Measurements from ENCODE around the gene CHRNE. TPM values are rescaled to one million over a fixed set of nuclear protein-coding genes. Genes with fewer than 3 reads are reported as not detected.

Gene CHRNE
- total and polyA plus RNA-seq, 2 of the 13 experiments (the other 11 are each of a cell fraction or from before 2014, with no cell fraction given), result 0.53 to 0.59 TPM

DNA sequence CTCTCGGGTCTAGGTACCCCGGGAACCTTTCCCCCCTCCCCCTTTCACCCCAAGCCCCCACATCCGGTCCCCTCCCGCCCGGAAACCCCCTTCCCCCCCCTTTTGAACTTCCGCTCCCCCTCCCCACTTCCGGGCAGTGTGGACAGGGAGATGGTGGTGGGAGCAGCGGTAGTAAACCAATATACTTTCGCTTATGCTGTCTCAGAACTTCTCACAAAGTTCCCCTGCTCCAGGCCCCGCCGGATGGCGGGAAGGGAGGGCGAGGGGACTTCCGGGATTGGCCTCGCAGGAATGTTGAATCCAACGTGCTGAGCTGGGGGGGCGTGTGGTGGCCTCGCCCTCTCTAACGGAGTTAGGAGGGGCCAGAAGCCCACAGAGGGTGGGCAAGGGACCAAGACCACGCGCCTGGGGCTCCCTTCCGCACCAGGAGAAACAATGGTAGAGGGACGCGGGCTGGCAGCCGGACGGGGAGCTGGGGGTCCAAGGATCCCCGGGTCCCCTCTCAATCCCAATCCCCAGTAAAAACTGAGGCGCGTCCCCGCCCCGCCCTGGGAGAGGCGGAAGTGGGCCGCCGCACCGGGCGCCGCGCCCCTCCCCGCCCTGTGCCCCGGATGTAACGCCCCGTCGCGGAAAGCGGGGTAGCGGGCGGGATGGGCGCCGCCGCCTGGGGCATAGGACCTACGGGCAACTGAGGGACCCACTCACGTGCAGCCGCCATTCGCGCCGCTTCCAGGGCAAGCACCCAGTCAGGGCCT lies 44.7 kb upstream of the CHRNE start (continued):
- TF ChIP-seq, protein P1, sequence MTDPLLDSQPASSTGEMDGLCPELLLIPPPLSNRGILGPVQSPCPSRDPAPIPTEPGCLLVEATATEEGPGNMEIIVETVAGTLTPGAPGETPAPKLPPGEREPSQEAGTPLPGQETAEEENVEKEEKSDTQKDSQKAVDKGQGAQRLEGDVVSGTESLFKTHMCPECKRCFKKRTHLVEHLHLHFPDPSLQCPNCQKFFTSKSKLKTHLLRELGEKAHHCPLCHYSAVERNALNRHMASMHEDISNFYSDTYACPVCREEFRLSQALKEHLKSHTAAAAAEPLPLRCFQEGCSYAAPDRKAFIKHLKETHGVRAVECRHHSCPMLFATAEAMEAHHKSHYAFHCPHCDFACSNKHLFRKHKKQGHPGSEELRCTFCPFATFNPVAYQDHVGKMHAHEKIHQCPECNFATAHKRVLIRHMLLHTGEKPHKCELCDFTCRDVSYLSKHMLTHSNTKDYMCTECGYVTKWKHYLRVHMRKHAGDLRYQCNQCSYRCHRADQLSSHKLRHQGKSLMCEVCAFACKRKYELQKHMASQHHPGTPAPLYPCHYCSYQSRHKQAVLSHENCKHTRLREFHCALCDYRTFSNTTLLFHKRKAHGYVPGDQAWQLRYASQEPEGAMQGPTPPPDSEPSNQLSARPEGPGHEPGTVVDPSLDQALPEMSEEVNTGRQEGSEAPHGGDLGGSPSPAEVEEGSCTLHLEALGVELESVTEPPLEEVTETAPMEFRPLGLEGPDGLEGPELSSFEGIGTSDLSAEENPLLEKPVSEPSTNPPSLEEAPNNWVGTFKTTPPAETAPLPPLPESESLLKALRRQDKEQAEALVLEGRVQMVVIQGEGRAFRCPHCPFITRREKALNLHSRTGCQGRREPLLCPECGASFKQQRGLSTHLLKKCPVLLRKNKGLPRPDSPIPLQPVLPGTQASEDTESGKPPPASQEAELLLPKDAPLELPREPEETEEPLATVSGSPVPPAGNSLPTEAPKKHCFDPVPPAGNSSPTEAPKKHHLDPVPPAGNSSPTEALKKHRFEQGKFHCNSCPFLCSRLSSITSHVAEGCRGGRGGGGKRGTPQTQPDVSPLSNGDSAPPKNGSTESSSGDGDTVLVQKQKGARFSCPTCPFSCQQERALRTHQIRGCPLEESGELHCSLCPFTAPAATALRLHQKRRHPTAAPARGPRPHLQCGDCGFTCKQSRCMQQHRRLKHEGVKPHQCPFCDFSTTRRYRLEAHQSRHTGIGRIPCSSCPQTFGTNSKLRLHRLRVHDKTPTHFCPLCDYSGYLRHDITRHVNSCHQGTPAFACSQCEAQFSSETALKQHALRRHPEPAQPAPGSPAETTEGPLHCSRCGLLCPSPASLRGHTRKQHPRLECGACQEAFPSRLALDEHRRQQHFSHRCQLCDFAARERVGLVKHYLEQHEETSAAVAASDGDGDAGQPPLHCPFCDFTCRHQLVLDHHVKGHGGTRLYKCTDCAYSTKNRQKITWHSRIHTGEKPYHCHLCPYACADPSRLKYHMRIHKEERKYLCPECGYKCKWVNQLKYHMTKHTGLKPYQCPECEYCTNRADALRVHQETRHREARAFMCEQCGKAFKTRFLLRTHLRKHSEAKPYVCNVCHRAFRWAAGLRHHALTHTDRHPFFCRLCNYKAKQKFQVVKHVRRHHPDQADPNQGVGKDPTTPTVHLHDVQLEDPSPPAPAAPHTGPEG (CRISPR knock-in tag; IDR thresholded peaks at IDR 0.05), result 0 out of 2 replicates have a peak, but pooled peaks have one; percentile 37
- TF ChIP-seq, protein P2, sequence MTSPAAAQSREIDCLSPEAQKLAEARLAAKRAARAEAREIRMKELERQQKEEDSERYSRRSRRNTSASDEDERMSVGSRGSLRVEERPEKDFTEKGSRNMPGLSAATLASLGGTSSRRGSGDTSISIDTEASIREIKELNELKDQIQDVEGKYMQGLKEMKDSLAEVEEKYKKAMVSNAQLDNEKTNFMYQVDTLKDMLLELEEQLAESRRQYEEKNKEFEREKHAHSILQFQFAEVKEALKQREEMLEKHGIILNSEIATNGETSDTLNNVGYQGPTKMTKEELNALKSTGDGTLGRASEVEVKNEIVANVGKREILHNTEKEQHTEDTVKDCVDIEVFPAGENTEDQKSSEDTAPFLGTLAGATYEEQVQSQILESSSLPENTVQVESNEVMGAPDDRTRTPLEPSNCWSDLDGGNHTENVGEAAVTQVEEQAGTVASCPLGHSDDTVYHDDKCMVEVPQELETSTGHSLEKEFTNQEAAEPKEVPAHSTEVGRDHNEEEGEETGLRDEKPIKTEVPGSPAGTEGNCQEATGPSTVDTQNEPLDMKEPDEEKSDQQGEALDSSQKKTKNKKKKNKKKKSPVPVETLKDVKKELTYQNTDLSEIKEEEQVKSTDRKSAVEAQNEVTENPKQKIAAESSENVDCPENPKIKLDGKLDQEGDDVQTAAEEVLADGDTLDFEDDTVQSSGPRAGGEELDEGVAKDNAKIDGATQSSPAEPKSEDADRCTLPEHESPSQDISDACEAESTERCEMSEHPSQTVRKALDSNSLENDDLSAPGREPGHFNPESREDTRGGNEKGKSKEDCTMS (CRISPR knock-in tag; conservative IDR thresholded peaks at IDR 0.05), result no peak
- TF ChIP-seq ARID2 (CRISPR knock-in tag; IDR thresholded peaks at IDR 0.05; ENCODE audit: borderline replicate concordance), result no peak
- TF ChIP-seq, protein P3, sequence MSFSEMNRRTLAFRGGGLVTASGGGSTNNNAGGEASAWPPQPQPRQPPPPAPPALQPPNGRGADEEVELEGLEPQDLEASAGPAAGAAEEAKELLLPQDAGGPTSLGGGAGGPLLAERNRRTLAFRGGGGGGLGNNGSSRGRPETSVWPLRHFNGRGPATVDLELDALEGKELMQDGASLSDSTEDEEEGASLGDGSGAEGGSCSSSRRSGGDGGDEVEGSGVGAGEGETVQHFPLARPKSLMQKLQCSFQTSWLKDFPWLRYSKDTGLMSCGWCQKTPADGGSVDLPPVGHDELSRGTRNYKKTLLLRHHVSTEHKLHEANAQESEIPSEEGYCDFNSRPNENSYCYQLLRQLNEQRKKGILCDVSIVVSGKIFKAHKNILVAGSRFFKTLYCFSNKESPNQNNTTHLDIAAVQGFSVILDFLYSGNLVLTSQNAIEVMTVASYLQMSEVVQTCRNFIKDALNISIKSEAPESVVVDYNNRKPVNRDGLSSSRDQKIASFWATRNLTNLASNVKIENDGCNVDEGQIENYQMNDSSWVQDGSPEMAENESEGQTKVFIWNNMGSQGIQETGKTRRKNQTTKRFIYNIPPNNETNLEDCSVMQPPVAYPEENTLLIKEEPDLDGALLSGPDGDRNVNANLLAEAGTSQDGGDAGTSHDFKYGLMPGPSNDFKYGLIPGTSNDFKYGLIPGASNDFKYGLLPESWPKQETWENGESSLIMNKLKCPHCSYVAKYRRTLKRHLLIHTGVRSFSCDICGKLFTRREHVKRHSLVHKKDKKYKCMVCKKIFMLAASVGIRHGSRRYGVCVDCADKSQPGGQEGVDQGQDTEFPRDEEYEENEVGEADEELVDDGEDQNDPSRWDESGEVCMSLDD (CRISPR knock-in tag; IDR thresholded peaks at IDR 0.05; ENCODE audit: borderline replicate concordance), result no peak
- TF ChIP-seq, protein P4, sequence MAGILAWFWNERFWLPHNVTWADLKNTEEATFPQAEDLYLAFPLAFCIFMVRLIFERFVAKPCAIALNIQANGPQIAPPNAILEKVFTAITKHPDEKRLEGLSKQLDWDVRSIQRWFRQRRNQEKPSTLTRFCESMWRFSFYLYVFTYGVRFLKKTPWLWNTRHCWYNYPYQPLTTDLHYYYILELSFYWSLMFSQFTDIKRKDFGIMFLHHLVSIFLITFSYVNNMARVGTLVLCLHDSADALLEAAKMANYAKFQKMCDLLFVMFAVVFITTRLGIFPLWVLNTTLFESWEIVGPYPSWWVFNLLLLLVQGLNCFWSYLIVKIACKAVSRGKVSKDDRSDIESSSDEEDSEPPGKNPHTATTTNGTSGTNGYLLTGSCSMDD (CRISPR knock-in tag; IDR thresholded peaks at IDR 0.05), result no peak
- TF ChIP-seq SMAD9 (CRISPR knock-in tag; IDR thresholded peaks at IDR 0.05), result no peak
- TF ChIP-seq, protein P5, sequence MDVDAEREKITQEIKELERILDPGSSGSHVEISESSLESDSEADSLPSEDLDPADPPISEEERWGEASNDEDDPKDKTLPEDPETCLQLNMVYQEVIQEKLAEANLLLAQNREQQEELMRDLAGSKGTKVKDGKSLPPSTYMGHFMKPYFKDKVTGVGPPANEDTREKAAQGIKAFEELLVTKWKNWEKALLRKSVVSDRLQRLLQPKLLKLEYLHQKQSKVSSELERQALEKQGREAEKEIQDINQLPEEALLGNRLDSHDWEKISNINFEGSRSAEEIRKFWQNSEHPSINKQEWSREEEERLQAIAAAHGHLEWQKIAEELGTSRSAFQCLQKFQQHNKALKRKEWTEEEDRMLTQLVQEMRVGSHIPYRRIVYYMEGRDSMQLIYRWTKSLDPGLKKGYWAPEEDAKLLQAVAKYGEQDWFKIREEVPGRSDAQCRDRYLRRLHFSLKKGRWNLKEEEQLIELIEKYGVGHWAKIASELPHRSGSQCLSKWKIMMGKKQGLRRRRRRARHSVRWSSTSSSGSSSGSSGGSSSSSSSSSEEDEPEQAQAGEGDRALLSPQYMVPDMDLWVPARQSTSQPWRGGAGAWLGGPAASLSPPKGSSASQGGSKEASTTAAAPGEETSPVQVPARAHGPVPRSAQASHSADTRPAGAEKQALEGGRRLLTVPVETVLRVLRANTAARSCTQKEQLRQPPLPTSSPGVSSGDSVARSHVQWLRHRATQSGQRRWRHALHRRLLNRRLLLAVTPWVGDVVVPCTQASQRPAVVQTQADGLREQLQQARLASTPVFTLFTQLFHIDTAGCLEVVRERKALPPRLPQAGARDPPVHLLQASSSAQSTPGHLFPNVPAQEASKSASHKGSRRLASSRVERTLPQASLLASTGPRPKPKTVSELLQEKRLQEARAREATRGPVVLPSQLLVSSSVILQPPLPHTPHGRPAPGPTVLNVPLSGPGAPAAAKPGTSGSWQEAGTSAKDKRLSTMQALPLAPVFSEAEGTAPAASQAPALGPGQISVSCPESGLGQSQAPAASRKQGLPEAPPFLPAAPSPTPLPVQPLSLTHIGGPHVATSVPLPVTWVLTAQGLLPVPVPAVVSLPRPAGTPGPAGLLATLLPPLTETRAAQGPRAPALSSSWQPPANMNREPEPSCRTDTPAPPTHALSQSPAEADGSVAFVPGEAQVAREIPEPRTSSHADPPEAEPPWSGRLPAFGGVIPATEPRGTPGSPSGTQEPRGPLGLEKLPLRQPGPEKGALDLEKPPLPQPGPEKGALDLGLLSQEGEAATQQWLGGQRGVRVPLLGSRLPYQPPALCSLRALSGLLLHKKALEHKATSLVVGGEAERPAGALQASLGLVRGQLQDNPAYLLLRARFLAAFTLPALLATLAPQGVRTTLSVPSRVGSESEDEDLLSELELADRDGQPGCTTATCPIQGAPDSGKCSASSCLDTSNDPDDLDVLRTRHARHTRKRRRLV (CRISPR knock-in tag; IDR thresholded peaks at IDR 0.05), result no peak
- TF ChIP-seq SIN3B (IDR thresholded peaks at IDR 0.05; ENCODE audit: low read length), result no peak
